Glutamatergic neuron (in vitro differentiated cells): ENCODE results near the gene SUCLA2. TPM values are rescaled to one million over a fixed set of nuclear protein-coding genes. Genes with fewer than 3 reads are reported as not detected.
A peak's percentile ranks its signal among the peaks of the same experiment; 100 is the strongest.

Experiments
- DNase-seq: peaks from one replicate; pipeline ENCODE4 v3.0.0; 2022
- H3K27ac Mint-ChIP-seq: one replicate; pipeline ENCODE4 v1.8.0; 2020; ENCODE audit warnings: mild to moderate bottlenecking, mixed read lengths, inconsistent platforms; ENCODE audit not compliant: unreplicated experiment
- H3K27me3 Mint-ChIP-seq: one replicate; pipeline ENCODE4 v1.8.0; 2020; ENCODE audit warnings: mild to moderate bottlenecking, moderate library complexity, mixed read lengths, inconsistent platforms; ENCODE audit not compliant: unreplicated experiment
- H3K36me3 Mint-ChIP-seq: one replicate; pipeline ENCODE4 v1.8.0; 2020; ENCODE audit warnings: mild to moderate bottlenecking, mixed read lengths, inconsistent platforms; ENCODE audit not compliant: unreplicated experiment
- H3K4me1 Mint-ChIP-seq: one replicate; pipeline ENCODE4 v1.8.0; 2020; ENCODE audit warnings: mild to moderate bottlenecking, low read depth, mixed read lengths, inconsistent platforms; ENCODE audit not compliant: unreplicated experiment
- H3K4me3 Mint-ChIP-seq: one replicate; pipeline ENCODE4 v1.8.0; 2020; ENCODE audit warnings: mild to moderate bottlenecking, mixed read lengths, inconsistent platforms; ENCODE audit not compliant: unreplicated experiment
- H3K9me3 Mint-ChIP-seq: one replicate; pipeline ENCODE4 v1.8.0; 2020; ENCODE audit warnings: mild to moderate bottlenecking, moderate library complexity, mixed read lengths, inconsistent platforms; ENCODE audit not compliant: unreplicated experiment
- total RNA-seq: library from RNA; stranded (reverse); fragmentation: NEBNext Ultra II Directional; extraction: Animal tissue kit (Norgen Biotek cat#: 25700); gene quantifications from one replicate; pipeline ENCODE4 v1.2.1, GENCODE V29; 2021; ENCODE audit not compliant: unreplicated experiment
- TF ChIP-seq, protein P1 (sequence below): fragments of 200-600 bp; sonication (generic); IDR thresholded peaks from one replicate; pipeline ENCODE4 v1.5.0; 2021; ENCODE audit not compliant: partially characterized antibody, unreplicated experiment

SUCLA2 gene
- total RNA-seq, 1 donor from 2014 or later, result 43.2 TPM

DNA sequence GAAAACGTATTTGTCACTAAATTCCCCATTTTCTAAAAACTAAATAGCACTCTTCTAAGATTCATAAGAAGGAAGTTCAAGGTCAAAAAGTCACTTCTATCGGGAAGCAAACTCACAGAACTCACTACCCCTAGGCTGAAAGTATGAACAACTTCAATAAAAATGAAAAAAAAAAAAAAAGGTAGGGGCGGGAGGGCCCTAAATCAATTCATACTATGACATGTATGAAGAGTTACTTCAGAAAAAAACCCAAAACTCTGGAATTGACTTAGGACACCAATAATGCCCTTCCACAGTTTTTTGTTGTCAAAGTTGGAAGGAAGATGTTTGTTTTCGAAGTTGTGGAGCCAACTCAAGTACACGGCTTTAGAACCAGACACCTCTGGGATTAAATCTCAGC, 1.1 kb downstream of the SUCLA2 start:
- peak overlapping the region; percentile 98 for H3K4me3 Mint-ChIP-seq
- peaks cover 7% of the 10 kb centered on the region for H3K27me3 Mint-ChIP-seq
- no peak overlapping the region for H3K27ac Mint-ChIP-seq
- no peak for DNase-seq
- H3K4me1 Mint-ChIP-seq, result peaks cover 11% of the 10 kb centered on the region
- TF ChIP-seq, protein P1, sequence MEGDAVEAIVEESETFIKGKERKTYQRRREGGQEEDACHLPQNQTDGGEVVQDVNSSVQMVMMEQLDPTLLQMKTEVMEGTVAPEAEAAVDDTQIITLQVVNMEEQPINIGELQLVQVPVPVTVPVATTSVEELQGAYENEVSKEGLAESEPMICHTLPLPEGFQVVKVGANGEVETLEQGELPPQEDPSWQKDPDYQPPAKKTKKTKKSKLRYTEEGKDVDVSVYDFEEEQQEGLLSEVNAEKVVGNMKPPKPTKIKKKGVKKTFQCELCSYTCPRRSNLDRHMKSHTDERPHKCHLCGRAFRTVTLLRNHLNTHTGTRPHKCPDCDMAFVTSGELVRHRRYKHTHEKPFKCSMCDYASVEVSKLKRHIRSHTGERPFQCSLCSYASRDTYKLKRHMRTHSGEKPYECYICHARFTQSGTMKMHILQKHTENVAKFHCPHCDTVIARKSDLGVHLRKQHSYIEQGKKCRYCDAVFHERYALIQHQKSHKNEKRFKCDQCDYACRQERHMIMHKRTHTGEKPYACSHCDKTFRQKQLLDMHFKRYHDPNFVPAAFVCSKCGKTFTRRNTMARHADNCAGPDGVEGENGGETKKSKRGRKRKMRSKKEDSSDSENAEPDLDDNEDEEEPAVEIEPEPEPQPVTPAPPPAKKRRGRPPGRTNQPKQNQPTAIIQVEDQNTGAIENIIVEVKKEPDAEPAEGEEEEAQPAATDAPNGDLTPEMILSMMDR, result no peak
- no peaks in the 10 kb centered on the region for H3K36me3 Mint-ChIP-seq
- H3K9me3 Mint-ChIP-seq, result peaks cover 11% of the 10 kb centered on the region

DNA sequence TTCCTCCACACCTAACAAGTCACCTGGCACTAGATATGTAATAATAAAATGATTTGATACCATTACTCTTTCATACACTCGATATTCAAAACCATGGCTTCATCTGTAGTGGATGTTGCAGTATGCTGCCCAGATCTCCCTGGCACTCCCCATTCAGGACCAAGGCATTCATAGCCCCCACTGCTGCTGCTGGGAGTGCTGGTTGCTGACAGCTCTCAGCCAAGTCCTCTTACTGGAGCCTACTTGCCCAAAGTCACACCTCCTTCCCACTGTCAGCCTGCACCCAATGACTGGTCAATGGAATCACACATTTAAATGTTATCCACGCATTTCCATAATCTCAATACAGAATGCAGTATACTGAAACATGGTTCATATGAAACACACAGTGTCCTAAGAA, 3.7 kb downstream of the SUCLA2 start:
- H3K27ac Mint-ChIP-seq, result no peak overlapping the region
- no peak overlapping the region for H3K4me3 Mint-ChIP-seq
- peaks cover 5% of the 10 kb centered on the region for H3K27me3 Mint-ChIP-seq
- TF ChIP-seq, protein P1, result no peak
- peaks cover 9% of the 10 kb centered on the region for H3K4me1 Mint-ChIP-seq
- no peak for DNase-seq
- peaks cover 11% of the 10 kb centered on the region for H3K9me3 Mint-ChIP-seq
- H3K36me3 Mint-ChIP-seq, result peaks cover 4% of the 10 kb centered on the region

DNA sequence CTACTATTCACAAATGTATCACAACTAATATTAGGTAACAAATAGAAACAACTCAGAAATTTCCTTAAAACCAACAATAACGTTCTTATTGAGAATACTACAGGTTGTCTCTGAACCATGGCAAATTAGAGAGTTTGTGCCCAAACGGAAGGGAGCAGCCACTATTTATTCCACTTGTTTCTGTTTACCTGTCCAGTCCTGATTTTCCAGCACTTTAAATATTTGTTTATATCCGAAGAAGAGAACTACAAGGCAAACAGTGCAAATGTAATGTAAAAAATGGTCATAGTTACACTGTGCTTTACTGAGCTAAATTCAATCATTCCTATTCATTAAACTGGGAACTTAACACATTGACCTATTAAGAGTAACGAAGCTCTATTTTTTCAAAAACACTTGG, 9.2 kb downstream of the SUCLA2 start:
- Mint-ChIP-seq H3K27me3 (no peaks in the 10 kb centered on the region), H3K36me3 (peaks cover 4% of the 10 kb centered on the region)

DNA sequence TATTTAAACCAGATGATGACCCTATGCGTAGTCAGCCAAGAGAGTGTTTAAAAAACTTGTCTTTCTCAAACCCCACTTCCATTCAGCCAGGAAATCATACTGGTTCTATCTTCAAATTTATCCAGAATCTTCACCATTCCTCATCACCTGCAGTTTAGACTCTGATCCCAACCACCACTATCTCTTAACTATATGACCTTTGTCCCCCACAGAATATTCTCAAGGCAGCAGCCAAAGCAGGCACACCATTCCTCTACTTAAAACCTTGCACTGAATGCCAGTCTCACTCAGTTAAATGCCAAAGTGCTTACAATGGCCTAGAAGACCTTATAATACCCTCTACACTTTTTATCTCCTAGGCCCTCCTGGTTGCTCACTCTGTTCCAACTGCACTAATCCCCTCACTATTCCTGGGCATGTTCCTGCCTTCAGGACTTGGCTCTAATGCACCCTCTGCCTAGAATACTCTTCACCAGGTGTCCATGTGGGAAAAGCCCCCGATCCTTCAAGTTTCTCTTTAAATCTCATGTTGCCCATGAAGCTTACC, 10.1 kb downstream of the SUCLA2 start:
- no peak for DNase-seq
- TF ChIP-seq, protein P1, result no peak
- no peaks in the 10 kb centered on the region for H3K27me3 Mint-ChIP-seq
- H3K4me1 Mint-ChIP-seq, result no peaks in the 10 kb centered on the region
- H3K4me3 Mint-ChIP-seq, result no peak overlapping the region
- peak overlapping the region; percentile 2 for H3K27ac Mint-ChIP-seq
- H3K9me3 Mint-ChIP-seq, result peaks cover 4% of the 10 kb centered on the region
- peaks cover 9% of the 10 kb centered on the region for H3K36me3 Mint-ChIP-seq

More for the DNA sequence above, 9.2 kb downstream of the SUCLA2 start:
- Mint-ChIP-seq H3K27ac (no peak overlapping the region), H3K4me1 (no peaks in the 10 kb centered on the region), H3K4me3 (no peak overlapping the region), H3K9me3 (peaks cover 2% of the 10 kb centered on the region)
- TF ChIP-seq, protein P1, result no peak
- DNase-seq, result no peak

DNA sequence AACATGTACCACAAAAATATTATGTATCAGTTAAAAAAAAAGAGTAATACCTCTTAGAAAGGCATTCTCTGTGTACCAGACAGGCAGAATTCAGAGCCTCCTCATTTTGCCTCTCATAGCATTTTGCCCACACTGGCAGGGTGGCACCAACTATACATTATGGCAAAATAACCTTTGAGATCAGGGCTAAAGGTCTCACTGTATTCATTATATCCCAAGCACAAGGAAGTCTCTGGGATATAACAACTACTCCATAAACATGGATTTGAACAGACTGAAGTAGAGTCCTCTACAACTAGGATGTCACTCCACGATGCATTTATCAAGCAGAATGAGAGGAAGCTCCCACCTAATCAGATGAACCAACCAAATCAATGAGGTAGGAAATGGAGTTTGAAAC, 10.6 kb downstream of the SUCLA2 start:
- Mint-ChIP-seq H3K9me3 (peaks cover 4% of the 10 kb centered on the region), H3K27ac (no peak overlapping the region), H3K4me3 (no peak overlapping the region), H3K36me3 (peaks cover 9% of the 10 kb centered on the region), H3K4me1 (no peaks in the 10 kb centered on the region), H3K27me3 (no peaks in the 10 kb centered on the region)
- TF ChIP-seq, protein P1, result no peak
- DNase-seq, result no peak
